HEK293 (cell line): ENCODE results near the gene TSPAN11.

Experiments used
- CTCF ChIP-seq: fragments of 450-650 bp; formaldehyde crosslinking; IDR thresholded peaks from 2 replicates; pipeline ENCODE4 v1.5.1; 2016; ENCODE audit warnings: missing biosample characterization, missing genetic modification characterization
- YY1 ChIP-seq: fragments of 450-650 bp; formaldehyde crosslinking; IDR thresholded peaks from 2 replicates; pipeline ENCODE4 v1.5.1; 2018; ENCODE audit warnings: missing biosample characterization, missing genetic modification characterization
- ZBTB11 ChIP-seq: fragments of 450-650 bp; formaldehyde crosslinking; conservative IDR thresholded peaks from 2 replicates; pipeline ENCODE4 v1.5.1; 2016; ENCODE audit warnings: low read depth, missing biosample characterization, missing genetic modification characterization
- ZNF140 ChIP-seq: fragments of 450-650 bp; formaldehyde crosslinking; IDR thresholded peaks from 2 replicates; pipeline ENCODE4 v1.5.1; 2016; ENCODE audit warnings: missing biosample characterization, missing genetic modification characterization
- ZNF146 ChIP-seq: fragments of 450-650 bp; formaldehyde crosslinking; IDR thresholded peaks from 2 replicates; pipeline ENCODE4 v1.5.1; 2016; ENCODE audit warnings: missing biosample characterization, missing genetic modification characterization
- ZNF366 ChIP-seq: fragments of 450-650 bp; formaldehyde crosslinking; conservative IDR thresholded peaks from 2 replicates; pipeline ENCODE4 v1.5.1; 2016; ENCODE audit warnings: missing biosample characterization, missing genetic modification characterization

- TF ChIP-seq ZNF146 (no peak), CTCF (tag by site-specific recombination) (no peak), ZNF366 (no peak), ZNF140 (tag by site-specific recombination) (no peak), ZBTB11 (tag by site-specific recombination) (no peak), YY1 (tag by site-specific recombination) (no peak)
Measured at GRCh38 chr12:31016057-31016456, 89.5 kb downstream of the TSPAN11 start.
